Type B pancreatic cell (in vitro differentiated cells): ENCODE results near the gene CCDC146. TPM values are rescaled to one million over a fixed set of nuclear protein-coding genes. Genes with fewer than 3 reads are reported as not detected.

Experiments used
- DNase-seq: peaks from one replicate; pipeline ENCODE4 v3.0.0; 2021; ENCODE audit warnings: mixed read lengths; ENCODE audit not compliant: unreplicated experiment; ENCODE audit errors: extremely low spot score
- H3K27ac Mint-ChIP-seq: 2 replicates; pipeline ENCODE4 v1.8.0; 2021; ENCODE audit warnings: mild to moderate bottlenecking, mixed read lengths
- H3K27me3 Mint-ChIP-seq: 2 replicates; pipeline ENCODE4 v1.8.0; 2021; ENCODE audit warnings: mixed read lengths
- H3K36me3 Mint-ChIP-seq: 2 replicates; pipeline ENCODE4 v1.8.0; 2021; ENCODE audit warnings: mixed read lengths
- H3K4me1 Mint-ChIP-seq: one replicate; pipeline ENCODE4 v1.8.0; 2021; ENCODE audit warnings: mixed read lengths; ENCODE audit not compliant: unreplicated experiment
- H3K4me3 Mint-ChIP-seq: 2 replicates; pipeline ENCODE4 v1.8.0; 2021; ENCODE audit warnings: mild to moderate bottlenecking, mixed read lengths
- H3K9me3 Mint-ChIP-seq: 2 replicates; pipeline ENCODE4 v1.8.0; 2021; ENCODE audit warnings: mixed read lengths
- total RNA-seq: library from RNA; stranded (reverse); gene quantifications from 2 replicates; pipeline ENCODE4 v1.2.1, GENCODE V29; 2021; ENCODE audit warnings: low replicate concordance
- TF ChIP-seq, protein P1 (sequence below): fragments of 200-600 bp; sonication (generic); conservative IDR thresholded peaks from 2 replicates; pipeline ENCODE4 v1.5.0; 2021; ENCODE audit warnings: antibody characterized with exemption, mild to moderate bottlenecking

Gene CCDC146
- total RNA-seq, 1 donor from 2014 or later = 15.3 TPM

DNA sequence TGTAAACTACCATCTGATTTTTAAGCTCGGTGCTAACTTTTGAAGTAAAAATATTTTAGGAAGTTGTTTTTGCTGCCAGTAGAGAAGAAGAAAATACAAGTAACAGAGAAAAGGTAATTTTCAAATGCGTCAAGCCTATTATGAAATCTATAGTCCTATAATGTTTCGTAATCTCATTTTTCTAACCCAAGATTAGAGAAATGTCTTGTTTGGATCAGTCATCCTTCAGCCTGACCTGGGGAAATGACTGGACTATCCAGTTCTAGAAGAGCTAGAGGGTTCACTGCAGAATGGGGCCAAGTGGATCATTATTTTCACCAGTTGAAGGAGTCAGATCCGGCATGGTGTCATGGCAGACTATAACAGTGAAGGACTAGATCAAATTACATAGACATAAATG is 139.9 kb downstream of the CCDC146 start:
- Mint-ChIP-seq H3K27ac (no peak overlapping the region), H3K4me3 (no peak overlapping the region), H3K4me1 (no peaks in the 10 kb centered on the region), H3K9me3 (no peaks in the 10 kb centered on the region), H3K27me3 (no peaks in the 10 kb centered on the region), H3K36me3 (no peaks in the 10 kb centered on the region)
- TF ChIP-seq, protein P1, sequence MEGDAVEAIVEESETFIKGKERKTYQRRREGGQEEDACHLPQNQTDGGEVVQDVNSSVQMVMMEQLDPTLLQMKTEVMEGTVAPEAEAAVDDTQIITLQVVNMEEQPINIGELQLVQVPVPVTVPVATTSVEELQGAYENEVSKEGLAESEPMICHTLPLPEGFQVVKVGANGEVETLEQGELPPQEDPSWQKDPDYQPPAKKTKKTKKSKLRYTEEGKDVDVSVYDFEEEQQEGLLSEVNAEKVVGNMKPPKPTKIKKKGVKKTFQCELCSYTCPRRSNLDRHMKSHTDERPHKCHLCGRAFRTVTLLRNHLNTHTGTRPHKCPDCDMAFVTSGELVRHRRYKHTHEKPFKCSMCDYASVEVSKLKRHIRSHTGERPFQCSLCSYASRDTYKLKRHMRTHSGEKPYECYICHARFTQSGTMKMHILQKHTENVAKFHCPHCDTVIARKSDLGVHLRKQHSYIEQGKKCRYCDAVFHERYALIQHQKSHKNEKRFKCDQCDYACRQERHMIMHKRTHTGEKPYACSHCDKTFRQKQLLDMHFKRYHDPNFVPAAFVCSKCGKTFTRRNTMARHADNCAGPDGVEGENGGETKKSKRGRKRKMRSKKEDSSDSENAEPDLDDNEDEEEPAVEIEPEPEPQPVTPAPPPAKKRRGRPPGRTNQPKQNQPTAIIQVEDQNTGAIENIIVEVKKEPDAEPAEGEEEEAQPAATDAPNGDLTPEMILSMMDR = no peak
- no peak for DNase-seq

DNA sequence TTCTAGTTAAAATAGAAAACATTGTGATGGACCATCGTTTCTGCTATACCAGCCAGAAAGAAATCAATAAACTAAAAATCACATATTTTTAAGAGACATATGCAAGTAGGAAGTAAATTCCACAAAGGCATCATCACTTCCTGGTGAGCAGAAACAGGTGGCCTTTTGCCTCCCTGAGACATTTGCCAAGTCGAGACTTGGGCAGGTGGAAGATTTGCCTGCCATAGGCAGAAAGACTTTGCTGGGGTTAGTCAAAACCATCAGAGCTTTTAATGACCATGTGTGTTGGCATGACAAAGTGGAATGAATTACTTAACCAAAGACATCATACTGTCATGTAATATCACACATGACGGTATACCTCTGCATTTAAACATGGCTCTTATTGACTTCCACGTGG is 143.3 kb downstream of the CCDC146 start:
- Mint-ChIP-seq H3K4me1 (no peaks in the 10 kb centered on the region), H3K4me3 (no peak overlapping the region), H3K27me3 (no peaks in the 10 kb centered on the region), H3K9me3 (no peaks in the 10 kb centered on the region), H3K36me3 (no peaks in the 10 kb centered on the region), H3K27ac (no peak overlapping the region)
- TF ChIP-seq, protein P1 = no peak
- DNase-seq = no peak

DNA sequence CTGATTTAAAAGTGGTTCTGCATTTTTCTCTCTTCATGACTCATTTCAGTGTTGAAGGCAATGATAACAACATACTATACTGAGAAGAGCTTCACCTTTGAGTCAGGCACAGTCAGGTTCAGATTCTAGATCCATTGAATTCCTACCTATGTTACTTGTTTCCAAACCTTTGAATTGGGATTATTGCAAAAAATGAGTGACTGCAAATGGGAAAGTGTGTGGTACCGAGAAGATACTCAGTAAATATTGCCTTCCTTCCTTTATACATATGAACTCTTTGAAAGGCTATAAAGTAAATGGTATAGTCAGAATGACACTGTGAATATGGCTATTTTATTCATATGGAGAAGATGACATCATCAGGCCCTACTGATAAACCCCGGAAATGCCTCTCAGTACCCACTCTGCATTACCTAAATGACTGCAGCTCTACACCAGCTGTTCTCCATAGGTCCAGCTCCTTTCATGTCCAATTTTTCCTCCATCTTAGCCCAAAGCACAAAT is 143.9 kb downstream of the CCDC146 start:
- no peak for DNase-seq
- H3K9me3 Mint-ChIP-seq = no peaks in the 10 kb centered on the region
- H3K27ac Mint-ChIP-seq = no peak overlapping the region
- no peaks in the 10 kb centered on the region for H3K4me1 Mint-ChIP-seq
- H3K27me3 Mint-ChIP-seq = no peaks in the 10 kb centered on the region
- TF ChIP-seq, protein P1 = no peak
- no peak overlapping the region for H3K4me3 Mint-ChIP-seq
- H3K36me3 Mint-ChIP-seq = no peaks in the 10 kb centered on the region

DNA sequence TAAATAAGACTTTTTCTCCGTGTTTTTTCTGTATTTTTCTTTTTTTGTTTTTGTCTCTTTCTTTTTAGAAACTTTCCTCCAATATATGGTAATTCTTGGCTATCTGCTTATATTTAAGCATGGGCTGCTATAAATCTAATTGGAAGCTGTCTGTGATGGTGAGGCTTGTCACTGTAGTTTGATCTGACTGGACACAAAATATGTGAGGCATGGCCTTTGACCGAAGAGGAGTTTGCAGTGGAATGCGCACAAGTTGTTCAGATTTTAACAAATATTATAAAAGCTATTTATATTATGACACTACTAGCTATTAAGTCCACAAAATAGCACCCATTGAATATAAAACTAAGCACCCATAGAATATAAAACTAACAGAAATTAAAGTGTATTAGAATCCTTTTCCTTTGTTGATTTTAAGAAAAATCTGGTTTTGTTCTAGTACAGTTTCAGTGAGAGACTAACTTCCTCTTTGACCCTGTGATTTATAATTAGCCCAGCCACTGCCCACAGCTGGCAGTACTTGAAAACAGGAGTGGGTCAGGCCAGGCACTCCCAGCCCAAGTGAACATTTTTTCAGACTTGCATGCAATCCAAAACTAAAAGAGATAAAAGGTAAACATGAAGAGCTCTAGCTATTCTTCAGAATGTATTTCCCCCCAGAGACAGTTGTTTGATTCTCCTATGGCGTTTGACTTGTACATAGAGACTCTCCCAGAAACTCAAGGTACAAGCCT is 147.1 kb downstream of the CCDC146 start:
- H3K27ac Mint-ChIP-seq = no peak overlapping the region

DNA sequence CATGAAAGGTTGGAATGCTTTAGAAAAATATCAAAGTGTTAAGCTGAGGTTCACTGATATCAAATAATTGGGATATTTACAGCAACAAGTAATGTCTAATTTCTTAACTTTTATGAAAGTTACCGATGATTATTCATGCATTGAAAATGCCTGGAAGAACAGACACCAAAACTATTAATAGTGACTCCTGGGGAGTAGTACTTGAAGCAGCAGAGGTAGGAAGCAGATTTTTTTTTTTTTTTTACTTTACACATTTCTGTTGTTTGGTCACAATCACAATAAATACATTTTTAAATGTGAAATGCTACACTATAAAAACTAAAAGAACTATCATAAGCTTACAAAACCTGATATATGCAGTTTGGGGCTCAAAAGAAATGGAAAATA is 147.7 kb downstream of the CCDC146 start:
- Mint-ChIP-seq H3K27me3 (no peaks in the 10 kb centered on the region), H3K4me1 (no peaks in the 10 kb centered on the region), H3K4me3 (no peak overlapping the region), H3K9me3 (no peaks in the 10 kb centered on the region), H3K27ac (no peak overlapping the region), H3K36me3 (no peaks in the 10 kb centered on the region)
- TF ChIP-seq, protein P1 = no peak
- no peak for DNase-seq

More for the DNA sequence above, 147.1 kb downstream of the CCDC146 start:
- no peaks in the 10 kb centered on the region for H3K27me3 Mint-ChIP-seq
- H3K36me3 Mint-ChIP-seq = no peaks in the 10 kb centered on the region
- H3K4me3 Mint-ChIP-seq = no peak overlapping the region
- DNase-seq = no peak
- no peaks in the 10 kb centered on the region for H3K4me1 Mint-ChIP-seq
- TF ChIP-seq, protein P1 = no peak
- H3K9me3 Mint-ChIP-seq = no peaks in the 10 kb centered on the region
